Measurements from ENCODE around the gene TRIM27.

TRIM27 gene

DNA sequence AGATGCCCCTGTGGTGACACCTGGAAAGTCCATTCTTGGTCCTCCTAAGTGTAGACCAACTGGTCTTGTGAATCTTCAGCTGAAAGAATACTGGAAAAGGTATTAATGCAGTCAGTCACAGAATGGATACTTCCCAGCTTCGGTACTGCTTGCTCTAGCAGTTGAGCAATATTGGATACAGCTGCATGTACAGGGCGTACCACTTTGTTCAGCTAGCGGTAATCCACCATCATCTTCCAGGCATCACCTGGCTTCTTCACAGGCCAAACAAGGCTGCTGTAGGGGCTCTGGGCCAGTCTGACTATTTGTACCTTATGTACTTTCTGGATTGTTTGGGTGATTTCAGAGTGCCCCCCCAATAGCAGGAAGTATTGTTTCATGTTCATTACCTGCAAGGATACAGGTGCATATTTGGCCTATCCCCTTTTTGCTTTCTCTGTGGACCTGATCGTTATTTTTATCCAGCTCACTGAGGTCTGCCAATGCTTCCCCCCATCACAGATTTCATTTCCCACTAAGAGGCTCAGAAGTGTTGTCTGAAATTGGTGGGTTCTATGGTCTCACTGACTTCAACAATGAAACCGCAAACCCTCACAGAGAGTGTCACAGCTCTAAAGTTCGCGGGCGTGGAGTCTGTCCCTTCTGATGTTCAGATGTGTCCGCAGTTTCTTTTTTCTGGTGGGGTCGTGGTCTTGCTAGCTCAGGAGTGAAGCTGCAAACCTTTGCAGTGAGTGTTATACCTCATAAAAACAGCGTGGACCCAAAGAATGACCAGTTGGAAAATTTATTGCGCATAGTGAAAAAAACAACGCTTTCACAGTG, 52.2 kb downstream of the TRIM27 start:
- no peak for DNase-seq (ENCODE audit: extremely low spot score)
- TF ChIP-seq, protein P1, sequence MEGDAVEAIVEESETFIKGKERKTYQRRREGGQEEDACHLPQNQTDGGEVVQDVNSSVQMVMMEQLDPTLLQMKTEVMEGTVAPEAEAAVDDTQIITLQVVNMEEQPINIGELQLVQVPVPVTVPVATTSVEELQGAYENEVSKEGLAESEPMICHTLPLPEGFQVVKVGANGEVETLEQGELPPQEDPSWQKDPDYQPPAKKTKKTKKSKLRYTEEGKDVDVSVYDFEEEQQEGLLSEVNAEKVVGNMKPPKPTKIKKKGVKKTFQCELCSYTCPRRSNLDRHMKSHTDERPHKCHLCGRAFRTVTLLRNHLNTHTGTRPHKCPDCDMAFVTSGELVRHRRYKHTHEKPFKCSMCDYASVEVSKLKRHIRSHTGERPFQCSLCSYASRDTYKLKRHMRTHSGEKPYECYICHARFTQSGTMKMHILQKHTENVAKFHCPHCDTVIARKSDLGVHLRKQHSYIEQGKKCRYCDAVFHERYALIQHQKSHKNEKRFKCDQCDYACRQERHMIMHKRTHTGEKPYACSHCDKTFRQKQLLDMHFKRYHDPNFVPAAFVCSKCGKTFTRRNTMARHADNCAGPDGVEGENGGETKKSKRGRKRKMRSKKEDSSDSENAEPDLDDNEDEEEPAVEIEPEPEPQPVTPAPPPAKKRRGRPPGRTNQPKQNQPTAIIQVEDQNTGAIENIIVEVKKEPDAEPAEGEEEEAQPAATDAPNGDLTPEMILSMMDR (IDR thresholded peaks at IDR 0.05; ENCODE audit: control extremely low read depth, extremely low read depth, low read depth, missing control alignments): no peak
- ChIA-PET CTCF (no interaction called here), POLR2A (no interaction called here)

DNA sequence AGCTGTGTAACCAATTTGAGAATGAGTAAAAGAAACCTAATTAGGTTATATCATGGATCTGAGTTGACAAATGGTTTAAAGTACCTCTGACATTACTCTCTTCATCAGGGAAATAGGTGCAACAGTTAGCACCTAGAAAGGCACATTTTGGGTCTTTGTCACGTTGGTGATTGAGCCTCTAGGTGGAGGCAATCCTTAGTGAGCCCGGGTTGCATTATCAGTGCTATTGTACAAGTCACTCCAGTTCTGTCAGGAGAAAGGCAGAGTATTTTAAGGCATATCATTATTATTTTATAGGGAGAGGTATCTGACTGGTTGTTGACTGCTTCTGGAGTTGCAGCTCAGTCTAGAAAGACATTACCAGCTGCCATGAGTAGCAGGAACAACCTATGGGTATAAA, 54.9 kb downstream of the TRIM27 start:
- DNase-seq (ENCODE audit: extremely low spot score): no peak
- TF ChIP-seq, protein P1 (IDR thresholded peaks at IDR 0.05; ENCODE audit: control extremely low read depth, extremely low read depth, low read depth, missing control alignments): no peak
- CTCF ChIA-PET: interaction anchor here (1.2 to 1.5 kb wide), 3 partner anchors 11 to 42 kb away, joined by 3 read pairs; no protein-coding TSS in a partner anchor
- POLR2A ChIA-PET: no interaction called here

DNA sequence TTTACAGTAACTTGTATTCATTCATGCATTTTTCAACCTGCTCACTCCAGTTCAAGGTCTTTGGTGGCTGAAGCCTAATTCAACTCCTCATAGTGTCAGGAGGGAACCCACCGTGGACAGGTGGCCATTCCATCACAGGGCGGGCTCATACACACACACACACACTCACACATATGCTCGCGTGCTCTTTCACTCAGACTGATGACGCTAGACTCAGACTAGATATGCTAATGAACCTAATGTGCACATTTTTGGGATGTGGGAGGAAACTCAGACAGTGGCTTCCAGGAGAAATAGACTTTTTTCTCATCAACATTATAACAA, 56.7 kb downstream of the TRIM27 start:
- CTCF ChIA-PET: interaction anchor here (1.3 to 2.8 kb wide), 4 partner anchors 12 to 149 kb away, joined by 6 to 14 read pairs (median 8); no protein-coding TSS in a partner anchor
- POLR2A ChIA-PET: interaction anchor here (2.2 kb wide), 1 partner anchor 28 kb away, joined by 6 read pairs; no protein-coding TSS in a partner anchor
- TF ChIP-seq, protein P1 (IDR thresholded peaks at IDR 0.05; ENCODE audit: control extremely low read depth, extremely low read depth, low read depth, missing control alignments): no peak

DNA sequence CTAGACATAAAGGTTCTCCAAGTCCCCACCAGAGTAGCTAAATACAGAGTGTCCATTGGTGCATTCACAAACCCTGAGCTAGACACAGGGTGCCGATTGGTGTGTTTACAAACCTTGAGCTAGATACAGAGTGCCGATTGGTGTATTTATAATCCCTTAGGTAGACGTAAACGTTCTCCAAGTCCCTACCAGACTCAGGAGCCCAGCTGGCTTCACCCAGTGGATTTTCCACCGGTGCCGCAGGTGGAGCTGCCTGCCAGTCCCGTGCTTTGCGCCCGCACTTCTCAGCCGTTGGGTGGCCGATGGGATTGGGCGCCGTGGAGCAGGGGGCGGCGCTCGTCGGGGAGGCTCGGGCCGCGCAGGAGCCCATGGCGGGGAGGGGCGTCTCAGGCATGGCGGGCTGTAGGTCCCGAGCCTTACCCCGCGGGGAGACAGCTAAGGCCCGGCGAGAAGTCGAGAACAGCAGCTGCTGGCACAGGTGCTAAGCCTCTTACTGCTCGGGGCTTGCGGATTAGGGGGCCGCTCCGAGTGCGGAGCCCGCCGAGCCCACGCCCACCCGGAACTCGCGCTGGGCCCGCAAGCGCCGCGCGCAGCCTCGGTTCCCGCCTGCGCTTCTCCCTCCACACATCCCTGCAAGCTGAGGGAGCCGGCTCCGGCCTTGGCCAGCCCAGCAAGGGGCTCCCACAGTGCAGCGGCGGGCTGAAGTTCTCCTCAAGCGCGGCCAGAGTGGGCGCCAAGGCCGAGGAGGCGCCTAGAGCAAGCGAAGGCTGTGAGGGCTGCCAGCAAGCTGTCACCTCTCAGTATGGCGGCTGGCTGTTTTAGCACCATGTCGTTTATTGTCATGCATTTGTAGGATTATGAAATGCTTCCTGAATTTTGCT, 57.3 kb downstream of the TRIM27 start:
- CTCF ChIA-PET: interaction anchor here (0.8 to 5.2 kb wide), 10 partner anchors 8 to 150 kb away, joined by 3 to 29 read pairs (median 6); partner anchors contain the start of gene TRIM27
- DNase-seq (ENCODE audit: extremely low spot score): peak; percentile 40
- POLR2A ChIA-PET: interaction anchor here (1.0 to 2.2 kb wide), 2 partner anchors 29 to 30 kb away, joined by 3 to 6 read pairs; no protein-coding TSS in a partner anchor

More for the DNA sequence above, 56.7 kb downstream of the TRIM27 start:
- DNase-seq (ENCODE audit: extremely low spot score): no peak

DNA sequence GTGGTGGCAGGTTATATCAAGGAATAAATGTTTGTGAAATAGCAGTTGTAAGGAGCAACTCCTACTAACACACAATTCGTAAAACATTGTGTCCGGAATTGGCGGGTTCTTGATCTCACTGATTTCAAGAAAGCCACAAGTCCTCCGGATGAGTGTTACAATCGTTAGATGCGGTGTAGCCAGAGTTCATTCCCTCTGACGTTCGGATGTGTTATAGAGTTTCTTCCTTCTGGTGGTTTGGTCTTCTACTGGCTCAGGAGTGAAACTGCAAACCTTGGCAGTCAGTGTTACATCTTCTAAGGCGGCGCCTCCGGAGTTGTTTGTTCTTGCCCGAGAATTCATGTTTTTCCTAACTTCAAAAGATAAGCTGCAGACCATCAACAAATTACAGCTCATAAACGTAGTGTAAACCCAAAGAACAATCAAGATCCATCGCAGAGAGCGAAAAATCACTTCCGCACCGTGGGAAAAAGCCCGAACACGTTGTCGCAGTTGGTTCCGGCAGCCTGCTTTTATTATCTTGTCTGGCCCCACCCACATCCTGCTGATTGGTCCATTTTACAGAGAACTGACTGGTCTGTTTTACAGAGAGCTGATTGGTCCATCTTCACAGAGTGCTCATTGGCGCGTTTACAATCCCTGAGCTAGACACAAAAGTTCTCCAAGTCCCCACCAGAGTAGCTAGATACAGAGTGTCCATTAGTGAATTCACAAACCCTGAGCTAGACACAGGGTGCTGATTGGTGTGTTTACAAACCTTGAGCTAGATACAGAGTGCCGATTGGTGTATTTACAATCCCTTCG, 58.2 kb downstream of the TRIM27 start:
- no peak for DNase-seq (ENCODE audit: extremely low spot score)
- ChIA-PET CTCF (interaction anchor here (0.8 to 5.2 kb wide), 10 partner anchors 9 to 151 kb away, joined by 3 to 29 read pairs (median 6); partner anchors contain the start of gene TRIM27), POLR2A (interaction anchor here (1.0 to 2.2 kb wide), 2 partner anchors 30 to 31 kb away, joined by 3 to 6 read pairs; no protein-coding TSS in a partner anchor)
- TF ChIP-seq, protein P1 (IDR thresholded peaks at IDR 0.05; ENCODE audit: control extremely low read depth, extremely low read depth, low read depth, missing control alignments): no peak

DNA sequence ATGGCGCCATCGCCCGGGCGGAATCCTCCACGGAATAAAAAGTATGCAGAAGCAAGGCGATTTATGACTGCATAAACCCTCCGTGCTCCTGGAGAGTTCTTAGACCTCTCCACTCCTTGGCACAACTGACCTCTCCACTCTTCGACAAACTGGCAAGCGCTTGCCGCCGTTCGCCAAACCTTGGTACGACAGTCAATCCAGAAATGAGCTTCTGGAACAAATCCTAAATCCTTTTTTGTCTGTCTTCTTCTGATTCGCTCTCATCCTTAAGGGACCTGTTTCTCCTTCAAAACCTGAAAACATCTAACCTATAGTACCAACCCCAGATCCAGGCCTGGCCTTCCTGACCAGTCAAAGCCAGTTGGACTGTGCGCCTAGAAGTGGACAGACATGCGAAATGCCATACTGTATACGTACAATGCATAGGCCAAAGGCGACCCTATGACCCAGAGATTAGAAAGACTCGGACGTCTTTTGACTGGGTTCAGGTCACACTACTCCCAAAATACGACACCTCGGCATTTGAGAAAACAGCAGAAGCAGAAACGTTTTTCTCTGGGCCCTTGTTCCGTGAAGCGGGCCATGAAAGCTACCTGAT, 59.4 kb downstream of the TRIM27 start:
- DNase-seq (ENCODE audit: extremely low spot score): no peak
- ChIA-PET CTCF (interaction anchor here (2.8 to 5.2 kb wide), 2 partner anchors 26 to 33 kb away, joined by 14 to 29 read pairs; no protein-coding TSS in a partner anchor), POLR2A (no interaction called here)
- TF ChIP-seq, protein P1 (IDR thresholded peaks at IDR 0.05; ENCODE audit: control extremely low read depth, extremely low read depth, low read depth, missing control alignments): peak; percentile 26

Data from GM10248 (cell line).